PC-3 (cell line): Measurements from ENCODE around the gene DNHD1. TPM values are rescaled to one million over a fixed set of nuclear protein-coding genes. Genes with fewer than 3 reads are reported as not detected.

Experiments
- ATAC-seq: fragments of 200-7000 bp; cut with Tn5 transposase; 2 replicates; pipeline ENCODE4 v1.9.1; 2020; ENCODE audit warnings: mild to moderate bottlenecking, moderate library complexity
- BruUV-seq: library from RNA; stranded (reverse); fragments of 400-500 nt; replicated peaks from 2 replicates; lab custom pipeline; 2021; lab: Mats Ljungman, UMichigan
- CTCF ChIA-PET: fragments of 300-600 bp; sonication (Branson Sonifier 250); formaldehyde crosslinking; loops from one replicate; lab custom pipeline; 2022; ENCODE audit warnings: antibody characterized with exemption; lab: Charles Lee
- POLR2A ChIA-PET: fragments of 300-600 bp; sonication (Branson Sonifier 250); formaldehyde crosslinking; loops from one replicate; lab custom pipeline; 2022; ENCODE audit warnings: antibody characterized with exemption; ENCODE audit not compliant: unreplicated experiment; lab: Charles Lee
- DNase-seq: peaks from one replicate; pipeline ENCODE4 v3.0.0-alpha.2; 2015
- H2AFZ ChIP-seq: fragments of 300-600 bp; sonication (generic); 2 replicates; pipeline ENCODE4 v1.6.0; 2016; ENCODE audit warnings: antibody characterized with exemption, low read length
- H3F3A ChIP-seq: fragments of 300-600 bp; sonication (generic); one replicate; pipeline ENCODE4 v1.6.0; 2017; ENCODE audit warnings: antibody characterized with exemption, low read length, control low read depth, mild to moderate bottlenecking; ENCODE audit not compliant: unreplicated experiment
- H3K27ac ChIP-seq: fragments of 300-600 bp; sonication (generic); 2 replicates; pipeline ENCODE4 v1.5.1; 2016; ENCODE audit warnings: mild to moderate bottlenecking, low read length
- H3K27me3 ChIP-seq: fragments of 300-600 bp; sonication (generic); 2 replicates; pipeline ENCODE4 v1.6.1; 2016; ENCODE audit warnings: low read length, mixed read lengths
- H3K36me3 ChIP-seq: fragments of 300-600 bp; sonication (generic); 2 replicates; pipeline ENCODE4 v1.6.1; 2016; ENCODE audit warnings: low read depth, mixed run types, low read length, mixed read lengths
- H3K4me1 ChIP-seq: fragments of 300-600 bp; sonication (generic); 2 replicates; pipeline ENCODE4 v1.5.1; 2016; ENCODE audit warnings: low read length; ENCODE audit not compliant: insufficient read depth
- H3K4me2 ChIP-seq: fragments of 300-600 bp; sonication (generic); 2 replicates; pipeline ENCODE4 v1.6.0; 2016; ENCODE audit warnings: low read length
- H3K4me3 ChIP-seq: fragments of 300-600 bp; sonication (generic); 2 replicates; pipeline ENCODE4 v1.5.1; 2016; ENCODE audit warnings: mild to moderate bottlenecking, low read length, mixed read lengths
- H3K79me2 ChIP-seq: fragments of 300-600 bp; sonication (generic); 2 replicates; pipeline ENCODE4 v1.6.1; 2017; ENCODE audit warnings: low read length, mixed read lengths
- H3K9ac ChIP-seq: fragments of 300-600 bp; sonication (generic); 2 replicates; pipeline ENCODE4 v1.6.0; 2016; ENCODE audit warnings: mild to moderate bottlenecking, low read length
- H3K9me2 ChIP-seq: fragments of 300-600 bp; sonication (generic); replicated peaks from 2 replicates; pipeline ENCODE4 v1.6.1; 2016; ENCODE audit warnings: mixed run types, low read length, mixed read lengths
- H3K9me3 ChIP-seq: fragments of 300-600 bp; sonication (generic); 2 replicates; pipeline ENCODE4 v1.6.1; 2016; ENCODE audit warnings: low read length, mixed read lengths
- H4K20me1 ChIP-seq: fragments of 300-600 bp; sonication (generic); 2 replicates; pipeline ENCODE4 v1.6.1; 2016; ENCODE audit warnings: low read length, mixed read lengths
- CTCF ChIP-seq: fragments of 300-600 bp; sonication (generic); conservative IDR thresholded peaks from 2 replicates; pipeline ENCODE4 v1.5.1; 2017; ENCODE audit warnings: antibody characterized with exemption, low read depth, mild to moderate bottlenecking, low read length
- EZH2 ChIP-seq: fragments of 300-600 bp; sonication (generic); IDR thresholded peaks from one replicate; pipeline ENCODE4 v1.6.1; 2017; ENCODE audit warnings: antibody characterized with exemption, mild to moderate bottlenecking, low read length; ENCODE audit not compliant: unreplicated experiment
- EZH2phosphoT487 ChIP-seq: fragments of 300-600 bp; sonication (generic); IDR thresholded peaks from 2 replicates; pipeline ENCODE4 v1.6.1; 2018; ENCODE audit warnings: mild to moderate bottlenecking, antibody characterized with exemption, low read length, borderline replicate concordance
- intact Hi-C: fragments of 100-400 bp; cut with micrococcal nuclease; formaldehyde crosslinking; loops from 2 replicates; pipeline ENCODE4 v1.9.0; 2023
- total RNA-seq: library from RNA; depleted of rRNA; stranded (reverse); fragments of >200 nt; gene quantifications from 2 replicates; pipeline ENCODE4 v1.2.3, GENCODE V29; 2014

Gene DNHD1
- total RNA-seq, 1 experiment from 2014 or later: 9.3 TPM

DNA sequence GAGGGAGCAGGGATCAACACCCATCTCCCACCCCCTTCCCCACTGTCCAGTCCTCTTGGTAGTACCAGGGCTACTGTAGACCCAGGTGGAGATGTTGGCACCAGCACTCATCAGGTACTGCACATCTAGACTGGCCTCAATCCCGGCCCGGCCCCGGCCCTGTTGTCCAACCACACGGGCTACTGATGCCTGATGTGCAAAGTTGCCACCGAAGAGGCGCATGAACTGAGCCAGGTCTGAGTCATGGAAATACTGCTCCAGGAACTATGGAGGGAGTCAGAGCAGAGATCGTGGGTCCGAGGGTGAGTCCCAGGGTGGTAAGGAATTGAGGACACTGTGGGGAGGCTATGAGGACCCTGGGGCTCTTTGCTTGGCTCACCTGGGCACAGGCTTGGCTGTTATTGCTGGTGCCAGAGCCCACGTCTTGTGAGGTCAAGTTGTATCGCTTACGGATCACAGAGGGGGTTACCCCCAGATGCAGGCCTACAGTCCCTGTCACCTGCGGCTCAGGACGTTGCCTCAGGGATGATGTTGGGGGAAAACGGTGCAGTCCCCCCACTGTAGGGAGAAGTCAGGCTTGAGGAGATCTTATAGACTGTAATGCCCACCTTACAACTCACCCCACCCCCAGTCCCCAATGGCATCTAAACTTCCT lies 119.6 kb downstream of the DNHD1 start:
- Histone ChIP-seq H3K27ac (no peak overlapping the region), H3F3A (no peaks in the 10 kb centered on the region), H3K9me2 (no peaks in the 10 kb centered on the region), H3K4me1 (peaks cover 22% of the 10 kb centered on the region), H3K9me3 (no peaks in the 10 kb centered on the region), H3K9ac (no peak overlapping the region), H3K36me3 (no peaks in the 10 kb centered on the region), H2AFZ (no peak overlapping the region), H4K20me1 (no peaks in the 10 kb centered on the region), H3K4me2 (no peak overlapping the region), H3K79me2 (peaks cover 4% of the 10 kb centered on the region), H3K4me3 (no peak overlapping the region), H3K27me3 (no peaks in the 10 kb centered on the region)
- no TSS peak for BruUV-seq
- intact Hi-C loops: no loop called here
- no peak for TF ChIP-seq EZH2
- DNase-seq: no peak
- POLR2A ChIA-PET: no interaction called here
- no peak for ATAC-seq
- CTCF ChIA-PET: no interaction called here

DNA sequence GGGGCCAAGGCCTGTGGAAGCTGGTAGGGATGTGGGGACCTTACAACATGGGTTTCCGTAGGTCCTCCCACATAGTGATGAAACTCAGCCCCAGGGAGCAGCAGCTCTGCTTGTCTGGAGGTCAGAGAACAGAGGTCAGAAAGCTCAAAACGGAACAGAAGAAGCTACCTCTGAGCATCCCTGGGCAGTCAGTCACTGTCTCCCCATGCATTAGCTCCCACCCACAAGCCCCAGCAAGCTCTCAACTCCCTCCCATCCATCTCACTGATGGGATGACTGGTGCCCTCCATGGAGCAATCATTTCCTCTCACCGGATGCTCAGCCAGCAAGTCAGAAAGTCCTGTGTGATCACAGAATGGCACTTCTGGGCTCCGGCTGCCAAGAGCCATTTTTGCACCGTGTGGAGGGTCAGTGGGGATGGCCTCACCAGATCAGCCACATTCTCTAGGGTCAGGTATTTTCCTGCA lies 120.3 kb downstream of the DNHD1 start:
- no TSS peak for BruUV-seq
- H3K4me1 ChIP-seq: peaks cover 22% of the 10 kb centered on the region
- intact Hi-C loops: no loop called here
- H3K4me3 ChIP-seq: 0 out of 2 replicates have a peak overlapping the region, but pooled peaks have one; percentile 79
- H4K20me1 ChIP-seq: no peaks in the 10 kb centered on the region
- TF ChIP-seq EZH2phosphoT487 (no peak), CTCF (no peak), EZH2 (no peak)
- POLR2A ChIA-PET: interaction anchor here (0.6 kb wide), 1 partner anchor 66 kb away, joined by 4 read pairs; the partner anchor contains the start of gene MRPL17
- H3K9ac ChIP-seq: no peak overlapping the region
- H2AFZ ChIP-seq: no peak overlapping the region
- DNase-seq: no peak
- H3K9me2 ChIP-seq: no peaks in the 10 kb centered on the region
- no peaks in the 10 kb centered on the region for H3K36me3 ChIP-seq
- H3K9me3 ChIP-seq: no peaks in the 10 kb centered on the region
- peak overlapping the region; percentile 98 for H3K4me2 ChIP-seq
- no peak overlapping the region for H3K27ac ChIP-seq
- no peak for ATAC-seq
- no peaks in the 10 kb centered on the region for H3K27me3 ChIP-seq
- H3F3A ChIP-seq: no peaks in the 10 kb centered on the region
- CTCF ChIA-PET: interaction anchor here (0.5 to 0.7 kb wide), 3 partner anchors 14 to 86 kb away, joined by 3 to 10 read pairs (median 4); partner anchors contain the start of gene MRPL17
- peaks cover 3% of the 10 kb centered on the region; the same call in 1 of the 2 replicates for H3K79me2 ChIP-seq

- Histone ChIP-seq H4K20me1 (no peaks in the 10 kb centered on the region), H3K4me1 (peaks cover 14% of the 10 kb centered on the region), H3K27me3 (no peaks in the 10 kb centered on the region), H3K79me2 (peaks cover 3% of the 10 kb centered on the region; the same call in 1 of the 2 replicates), H3F3A (no peaks in the 10 kb centered on the region), H3K4me2 (peak overlapping the region; percentile 98), H3K9me3 (no peaks in the 10 kb centered on the region), H3K9me2 (no peaks in the 10 kb centered on the region), H3K27ac (0 out of 2 replicates have a peak overlapping the region, but pooled peaks have one; percentile 1), H3K4me3 (peak overlapping the region; percentile 79), H3K36me3 (no peaks in the 10 kb centered on the region), H3K9ac (peak overlapping the region; percentile 67), H2AFZ (peak overlapping the region; percentile 85)
- ChIA-PET POLR2A (interaction anchor here (0.6 to 0.8 kb wide), 3 partner anchors 65 to 386 kb away, joined by 4 to 7 read pairs (median 5); partner anchors contain the start of gene MRPL17), CTCF (interaction anchor here (0.5 to 1.2 kb wide), 6 partner anchors 15 to 137 kb away, joined by 3 to 10 read pairs (median 4); partner anchors contain the start of gene MRPL17)
- TF ChIP-seq EZH2 (no peak), EZH2phosphoT487 (no peak), CTCF (no peak)
- peak; percentile 67 for ATAC-seq
- DNase-seq: peak; percentile 54
- TSS peak; percentile 74 for BruUV-seq
- intact Hi-C loops: loop anchor here (1.0 to 2.0 kb wide), 3 partner anchors 65 to 137 kb away; partner anchors contain the start of genes ARFIP2, MRPL17 and TIMM10B
Observed at GRCh38 chr11:6618117-6619003, 121.3 kb downstream of the DNHD1 start.
